Measurements from ENCODE around the gene LARGE1. TPM values are rescaled to one million over a fixed set of nuclear protein-coding genes. Genes with fewer than 3 reads are reported as not detected.

LARGE1 gene
- total and polyA plus RNA-seq, 2 of the 4 experiments (the other 2 are of a cell fraction) = 6.2 to 12.4 TPM

DNA sequence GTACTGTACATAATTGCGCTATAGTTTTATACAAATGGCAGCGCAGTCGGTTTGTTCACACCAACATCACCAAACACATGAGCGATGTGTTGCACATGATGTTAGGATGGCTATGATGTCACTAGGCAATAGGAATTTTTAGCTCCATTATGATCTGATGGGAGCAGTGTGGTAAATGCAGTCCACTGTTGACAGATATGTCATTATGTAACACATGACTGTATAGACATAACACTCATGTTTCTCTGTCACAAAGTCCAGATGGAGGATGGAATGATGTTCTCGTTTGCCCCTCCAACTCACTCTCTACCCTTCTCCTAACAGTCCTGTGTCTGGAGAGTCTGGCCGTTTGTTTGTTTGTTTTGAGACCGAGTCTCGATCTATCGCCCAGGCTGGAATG, 288.5 kb downstream of the LARGE1 start:
- intact Hi-C loops (cut with micrococcal nuclease) (no loop called here), in situ Hi-C loops (cut with MboI; ENCODE audit: low sequenced_read_pairs) (no loop called here), dilution Hi-C loops (cut with HindIII; ENCODE audit: low sequenced_read_pairs, unreplicated experiment) (no loop called here)
- Histone ChIP-seq H3K23ac (ENCODE audit: low read depth, low read length) (no peak overlapping the region), H2AFZ (replicated peaks; ENCODE audit: low read length, poor library complexity) (no peak overlapping the region), H3K9me1 (ENCODE audit: insufficient read depth, low read length) (no peaks in the 10 kb centered on the region), H3K14ac (replicated peaks; ENCODE audit: low read depth, low read length) (no peak overlapping the region), H3K9me3 (ENCODE audit: control insufficient read depth, insufficient read depth, low read length) (no peaks in the 10 kb centered on the region), H4K5ac (ENCODE audit: low read depth, low read length) (no peak overlapping the region), H2BK20ac (ENCODE audit: low read depth, low read length) (no peak overlapping the region), H3K27ac (ENCODE audit: insufficient read depth, low read length) (no peak overlapping the region), H3K27me3 (ENCODE audit: control insufficient read depth, insufficient read depth, low read length) (no peaks in the 10 kb centered on the region), H2BK15ac (ENCODE audit: low read depth, low read length) (no peak overlapping the region), H3K4ac (ENCODE audit: low read depth, low read length) (no peak overlapping the region), H2BK5ac (ENCODE audit: low read depth, low read length, poor library complexity, severe bottlenecking) (no peak overlapping the region), H3K56ac (ENCODE audit: extremely low read depth, insufficient read depth, low read length) (no peak overlapping the region), H3K36me3 (ENCODE audit: control insufficient read depth, insufficient read depth, low read length) (no peaks in the 10 kb centered on the region), H2AK9ac (replicated peaks; ENCODE audit: low read depth, low read length, poor library complexity) (no peak overlapping the region), H3K4me1 (ENCODE audit: control insufficient read depth, insufficient read depth, low read length) (no peaks in the 10 kb centered on the region), H4K91ac (ENCODE audit: insufficient read depth, low read depth, low read length) (no peak overlapping the region), H3K9ac (ENCODE audit: low read depth, low read length) (no peak overlapping the region), H4K8ac (ENCODE audit: low read depth in 2 of 2, low read length in 2 of 2) (no peak overlapping the region), H3K18ac (ENCODE audit: low read depth, low read length) (no peak overlapping the region), H3K4me2 (ENCODE audit: low read depth, low read length) (no peak overlapping the region), H2AK5ac (ENCODE audit: low read depth, low read length) (no peak overlapping the region), H3K4me3 (ENCODE audit: insufficient read depth, low read depth, low read length) (no peak overlapping the region), H2BK120ac (ENCODE audit: low read depth, low read length) (no peak overlapping the region), H4K20me1 (ENCODE audit: insufficient read depth, low read length) (no peaks in the 10 kb centered on the region), H3K79me1 (ENCODE audit: low read depth in 1 of 2, low read length in 2 of 2) (no peaks in the 10 kb centered on the region)
- WGBS, 2 experiments (ENCODE audit: extremely low coverage in 2 of 2, insufficient read length in 1 of 2) = 73% methylated on average over 3 of the region's 9 CpGs; no CpG with 5 or more reads in 1 of the 2 experiments
- ChIA-PET POLR2A (ENCODE audit: unreplicated experiment) (no interaction called here), CTCF (no interaction called here)
- ATAC-seq (ENCODE audit: low read depth) (no peak), DNase-seq (no peak)
- no peak for TF ChIP-seq MXI1 (IDR thresholded peaks at IDR 0.05; ENCODE audit: borderline replicate concordance, low read depth, low read length)
- TF ChIP-seq CEBPB (IDR thresholded peaks at IDR 0.05; ENCODE audit: low read depth, low read length) = no peak
- TF ChIP-seq NFE2L2 (IDR thresholded peaks at IDR 0.05; ENCODE audit: low read depth, low read length) = no peak
- no peak for TF ChIP-seq SMC3 (IDR thresholded peaks at IDR 0.05; ENCODE audit: low read depth, low read length)
- no peak for TF ChIP-seq BHLHE40 (IDR thresholded peaks at IDR 0.05; ENCODE audit: low read depth, low read length)
- no peak for TF ChIP-seq MAZ (IDR thresholded peaks at IDR 0.05; ENCODE audit: borderline replicate concordance, low read depth, low read length)
- TF ChIP-seq RAD21 (IDR thresholded peaks at IDR 0.05; ENCODE audit: low read length) = no peak
- BruUV-seq (replicated peaks) = no TSS peak

Data from IMR-90 (cell line).